Measurements from ENCODE around the gene CIPC. TPM values are rescaled to one million over a fixed set of nuclear protein-coding genes. Genes with fewer than 3 reads are reported as not detected.

CIPC gene
- total RNA-seq, 1 experiment from 2014 or later: 26.6 TPM

GRCh38 chr14:77143071-77143470, 45.0 kb downstream of the CIPC start:
- intact Hi-C loops (cut with micrococcal nuclease): no loop called here
- H3K4me1 ChIP-seq (ENCODE audit: insufficient read depth, low read length): peaks cover 13% of the 10 kb centered on the region
- DNase-seq: no peak
- no peaks in the 10 kb centered on the region for H3K36me3 ChIP-seq (ENCODE audit: low read depth, low read length)
- CTCF ChIA-PET: interaction anchor here (0.7 kb wide), 1 partner anchor 498 kb away, joined by 4 read pairs; no protein-coding TSS in a partner anchor
- no peaks in the 10 kb centered on the region for H3F3A ChIP-seq (ENCODE audit: low read length, unreplicated experiment)
- H3K4me2 ChIP-seq (ENCODE audit: low read length): no peak overlapping the region
- TF ChIP-seq EZH2phosphoT487 (IDR thresholded peaks at IDR 0.05; ENCODE audit: borderline replicate concordance, low read length): no peak
- no peak for TF ChIP-seq EZH2 (IDR thresholded peaks at IDR 0.05; ENCODE audit: low read length, unreplicated experiment)
- no peak for TF ChIP-seq CTCF (conservative IDR thresholded peaks at IDR 0.05; ENCODE audit: low read depth, low read length)
- no TSS peak for BruUV-seq (replicated peaks)
- no peak overlapping the region for H2AFZ ChIP-seq (ENCODE audit: low read length)
- POLR2A ChIA-PET (ENCODE audit: unreplicated experiment): no interaction called here
- H3K27ac ChIP-seq (ENCODE audit: low read length): no peak overlapping the region
- H3K9ac ChIP-seq (ENCODE audit: low read length): no peak overlapping the region
- H3K27me3 ChIP-seq (ENCODE audit: low read length): peaks cover 86% of the 10 kb centered on the region
- H4K20me1 ChIP-seq (ENCODE audit: low read length): no peaks in the 10 kb centered on the region
- no peaks in the 10 kb centered on the region for H3K79me2 ChIP-seq (ENCODE audit: low read length)
- no peaks in the 10 kb centered on the region for H3K9me2 ChIP-seq (replicated peaks; ENCODE audit: low read length)
- no peak overlapping the region for H3K4me3 ChIP-seq (ENCODE audit: low read length)
- no peaks in the 10 kb centered on the region for H3K9me3 ChIP-seq (ENCODE audit: low read length)
- ATAC-seq: no peak

- H3K79me2 ChIP-seq (ENCODE audit: low read length): no peaks in the 10 kb centered on the region
- no peak for TF ChIP-seq EZH2 (IDR thresholded peaks at IDR 0.05; ENCODE audit: low read length, unreplicated experiment)
- TF ChIP-seq EZH2phosphoT487 (IDR thresholded peaks at IDR 0.05; ENCODE audit: borderline replicate concordance, low read length): no peak
- TF ChIP-seq CTCF (conservative IDR thresholded peaks at IDR 0.05; ENCODE audit: low read depth, low read length): no peak
- H4K20me1 ChIP-seq (ENCODE audit: low read length): no peaks in the 10 kb centered on the region
- no peaks in the 10 kb centered on the region for H3K36me3 ChIP-seq (ENCODE audit: low read depth, low read length)
- H3K27me3 ChIP-seq (ENCODE audit: low read length): peaks cover 75% of the 10 kb centered on the region
- ATAC-seq: no peak
- H2AFZ ChIP-seq (ENCODE audit: low read length): no peak overlapping the region
- CTCF ChIA-PET: no interaction called here
- no peaks in the 10 kb centered on the region for H3F3A ChIP-seq (ENCODE audit: low read length, unreplicated experiment)
- intact Hi-C loops (cut with micrococcal nuclease): no loop called here
- H3K27ac ChIP-seq (ENCODE audit: low read length): no peak overlapping the region
- H3K9me2 ChIP-seq (replicated peaks; ENCODE audit: low read length): no peaks in the 10 kb centered on the region
- H3K4me3 ChIP-seq (ENCODE audit: low read length): no peak overlapping the region
- no peak for DNase-seq
- H3K4me2 ChIP-seq (ENCODE audit: low read length): no peak overlapping the region
- no peaks in the 10 kb centered on the region for H3K9me3 ChIP-seq (ENCODE audit: low read length)
- POLR2A ChIA-PET (ENCODE audit: unreplicated experiment): no interaction called here
- H3K4me1 ChIP-seq (ENCODE audit: insufficient read depth, low read length): peaks cover 13% of the 10 kb centered on the region
- H3K9ac ChIP-seq (ENCODE audit: low read length): no peak overlapping the region
- BruUV-seq (replicated peaks): no TSS peak
Observed at GRCh38 chr14:77144412-77145115, 46.5 kb downstream of the CIPC start.

- DNase-seq (no peak), ATAC-seq (no peak)
- no peak for TF ChIP-seq EZH2phosphoT487 (IDR thresholded peaks at IDR 0.05; ENCODE audit: borderline replicate concordance, low read length)
- TF ChIP-seq EZH2 (IDR thresholded peaks at IDR 0.05; ENCODE audit: low read length, unreplicated experiment): no peak
- TF ChIP-seq CTCF (conservative IDR thresholded peaks at IDR 0.05; ENCODE audit: low read depth, low read length): no peak
- intact Hi-C loops (cut with micrococcal nuclease): no loop called here
- no peak overlapping the region for H3K4me2 ChIP-seq (ENCODE audit: low read length)
- H3K4me3 ChIP-seq (ENCODE audit: low read length): no peak overlapping the region
- H4K20me1 ChIP-seq (ENCODE audit: low read length): no peaks in the 10 kb centered on the region
- no peak overlapping the region for H2AFZ ChIP-seq (ENCODE audit: low read length)
- no peaks in the 10 kb centered on the region for H3K36me3 ChIP-seq (ENCODE audit: low read depth, low read length)
- H3F3A ChIP-seq (ENCODE audit: low read length, unreplicated experiment): no peaks in the 10 kb centered on the region
- CTCF ChIA-PET: no interaction called here
- no peaks in the 10 kb centered on the region for H3K9me3 ChIP-seq (ENCODE audit: low read length)
- no peaks in the 10 kb centered on the region for H3K9me2 ChIP-seq (replicated peaks; ENCODE audit: low read length)
- no peaks in the 10 kb centered on the region for H3K4me1 ChIP-seq (ENCODE audit: insufficient read depth, low read length)
- H3K79me2 ChIP-seq (ENCODE audit: low read length): no peaks in the 10 kb centered on the region
- no peak overlapping the region for H3K9ac ChIP-seq (ENCODE audit: low read length)
- peaks cover 61% of the 10 kb centered on the region for H3K27me3 ChIP-seq (ENCODE audit: low read length)
- H3K27ac ChIP-seq (ENCODE audit: low read length): no peak overlapping the region
- BruUV-seq (replicated peaks): no TSS peak
- POLR2A ChIA-PET (ENCODE audit: unreplicated experiment): no interaction called here
Observed at GRCh38 chr14:77145975-77146740, 48.1 kb downstream of the CIPC start.
